ENCODE results near the gene SLX4. TPM values are rescaled to one million over a fixed set of nuclear protein-coding genes. Genes with fewer than 3 reads are reported as not detected.

Gene SLX4
- total and polyA plus RNA-seq, 9 of the 15 experiments (the other 6 are each of a cell fraction or from before 2014, with no cell fraction given): 0.29 to 7.9 (median 3.8) TPM

DNA sequence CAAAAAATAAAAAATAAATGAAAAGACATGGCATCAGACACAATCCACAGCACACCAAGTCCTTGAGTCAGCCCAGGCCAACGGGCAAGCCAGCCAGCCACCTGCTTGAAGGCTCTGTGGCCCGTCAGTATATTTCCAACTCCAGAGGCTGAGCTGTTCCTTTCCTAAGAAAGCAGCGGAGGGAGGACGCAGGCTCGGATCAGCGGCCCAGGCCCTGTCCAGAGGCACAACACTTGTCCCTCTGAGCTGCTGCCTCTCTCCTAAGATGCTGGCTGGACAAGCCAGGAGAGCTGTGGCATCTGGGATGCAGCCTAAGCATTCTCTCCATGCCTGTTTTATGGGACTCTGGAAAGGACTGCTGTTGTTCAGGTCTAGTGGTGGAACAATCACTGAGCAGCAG is 19.4 kb downstream of the SLX4 start (continued):
- no peak for TF ChIP-seq NR4A1 (CRISPR knock-in tag; IDR thresholded peaks at IDR 0.05)
- no peak for TF ChIP-seq NR4A1 (tag; IDR thresholded peaks at IDR 0.05)
- TF ChIP-seq ZNF445 (CRISPR knock-in tag; IDR thresholded peaks at IDR 0.05; ENCODE audit: low read depth): no peak
- no peak for TF ChIP-seq RUNX1 (IDR thresholded peaks at IDR 0.05; ENCODE audit: low read depth)
- no peak for TF ChIP-seq ZNF76 (CRISPR knock-in tag; IDR thresholded peaks at IDR 0.05; ENCODE audit: borderline replicate concordance)
- TF ChIP-seq ZBTB8A (IDR thresholded peaks at IDR 0.05; ENCODE audit: partially characterized antibody): no peak
- TF ChIP-seq, protein P1, sequence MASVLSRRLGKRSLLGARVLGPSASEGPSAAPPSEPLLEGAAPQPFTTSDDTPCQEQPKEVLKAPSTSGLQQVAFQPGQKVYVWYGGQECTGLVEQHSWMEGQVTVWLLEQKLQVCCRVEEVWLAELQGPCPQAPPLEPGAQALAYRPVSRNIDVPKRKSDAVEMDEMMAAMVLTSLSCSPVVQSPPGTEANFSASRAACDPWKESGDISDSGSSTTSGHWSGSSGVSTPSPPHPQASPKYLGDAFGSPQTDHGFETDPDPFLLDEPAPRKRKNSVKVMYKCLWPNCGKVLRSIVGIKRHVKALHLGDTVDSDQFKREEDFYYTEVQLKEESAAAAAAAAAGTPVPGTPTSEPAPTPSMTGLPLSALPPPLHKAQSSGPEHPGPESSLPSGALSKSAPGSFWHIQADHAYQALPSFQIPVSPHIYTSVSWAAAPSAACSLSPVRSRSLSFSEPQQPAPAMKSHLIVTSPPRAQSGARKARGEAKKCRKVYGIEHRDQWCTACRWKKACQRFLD (CRISPR knock-in tag; IDR thresholded peaks at IDR 0.05): no peak
- TF ChIP-seq ZNF143 (CRISPR knock-in tag; IDR thresholded peaks at IDR 0.05): no peak
- TF ChIP-seq, protein P2, sequence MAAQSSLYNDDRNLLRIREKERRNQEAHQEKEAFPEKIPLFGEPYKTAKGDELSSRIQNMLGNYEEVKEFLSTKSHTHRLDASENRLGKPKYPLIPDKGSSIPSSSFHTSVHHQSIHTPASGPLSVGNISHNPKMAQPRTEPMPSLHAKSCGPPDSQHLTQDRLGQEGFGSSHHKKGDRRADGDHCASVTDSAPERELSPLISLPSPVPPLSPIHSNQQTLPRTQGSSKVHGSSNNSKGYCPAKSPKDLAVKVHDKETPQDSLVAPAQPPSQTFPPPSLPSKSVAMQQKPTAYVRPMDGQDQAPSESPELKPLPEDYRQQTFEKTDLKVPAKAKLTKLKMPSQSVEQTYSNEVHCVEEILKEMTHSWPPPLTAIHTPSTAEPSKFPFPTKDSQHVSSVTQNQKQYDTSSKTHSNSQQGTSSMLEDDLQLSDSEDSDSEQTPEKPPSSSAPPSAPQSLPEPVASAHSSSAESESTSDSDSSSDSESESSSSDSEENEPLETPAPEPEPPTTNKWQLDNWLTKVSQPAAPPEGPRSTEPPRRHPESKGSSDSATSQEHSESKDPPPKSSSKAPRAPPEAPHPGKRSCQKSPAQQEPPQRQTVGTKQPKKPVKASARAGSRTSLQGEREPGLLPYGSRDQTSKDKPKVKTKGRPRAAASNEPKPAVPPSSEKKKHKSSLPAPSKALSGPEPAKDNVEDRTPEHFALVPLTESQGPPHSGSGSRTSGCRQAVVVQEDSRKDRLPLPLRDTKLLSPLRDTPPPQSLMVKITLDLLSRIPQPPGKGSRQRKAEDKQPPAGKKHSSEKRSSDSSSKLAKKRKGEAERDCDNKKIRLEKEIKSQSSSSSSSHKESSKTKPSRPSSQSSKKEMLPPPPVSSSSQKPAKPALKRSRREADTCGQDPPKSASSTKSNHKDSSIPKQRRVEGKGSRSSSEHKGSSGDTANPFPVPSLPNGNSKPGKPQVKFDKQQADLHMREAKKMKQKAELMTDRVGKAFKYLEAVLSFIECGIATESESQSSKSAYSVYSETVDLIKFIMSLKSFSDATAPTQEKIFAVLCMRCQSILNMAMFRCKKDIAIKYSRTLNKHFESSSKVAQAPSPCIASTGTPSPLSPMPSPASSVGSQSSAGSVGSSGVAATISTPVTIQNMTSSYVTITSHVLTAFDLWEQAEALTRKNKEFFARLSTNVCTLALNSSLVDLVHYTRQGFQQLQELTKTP (IDR thresholded peaks at IDR 0.05; ENCODE audit: low read depth in 1 of 2, partially characterized antibody in 2 of 2): no peak
- no peak for TF ChIP-seq ZNF717 (CRISPR knock-in tag; IDR thresholded peaks at IDR 0.05)
- no peak for TF ChIP-seq ZFP30 (CRISPR knock-in tag; IDR thresholded peaks at IDR 0.05; ENCODE audit: borderline replicate concordance)
- TF ChIP-seq HDAC3 (IDR thresholded peaks at IDR 0.05; ENCODE audit: borderline replicate concordance, partially characterized antibody): no peak
- TF ChIP-seq ZNF175 (CRISPR knock-in tag; IDR thresholded peaks at IDR 0.05; ENCODE audit: low read depth): no peak
- TF ChIP-seq NFE2 (IDR thresholded peaks at IDR 0.05; ENCODE audit: low read depth): no peak
